IPS DF 6.9 (cell line): ENCODE results near the gene STX8.

ENCODE experiments used
- DNase-seq: peaks from one replicate; pipeline ENCODE4 v3.0.0-alpha.2; 2013; ENCODE audit warnings: low read depth, low spot score
- H3K27ac ChIP-seq: one replicate; pipeline ENCODE4 v1.5.1; 2013; ENCODE audit warnings: low read length, control low read depth
- H3K27me3 ChIP-seq: 2 replicates; pipeline ENCODE4 v1.6.1; 2013; ENCODE audit warnings: mild to moderate bottlenecking, low read length; ENCODE audit not compliant: control insufficient read depth, insufficient read depth
- H3K36me3 ChIP-seq: 2 replicates; pipeline ENCODE4 v1.6.1; 2013; ENCODE audit warnings: low read length; ENCODE audit not compliant: control insufficient read depth, insufficient read depth
- H3K4me1 ChIP-seq: 2 replicates; pipeline ENCODE4 v1.6.1; 2013; ENCODE audit warnings: low read length; ENCODE audit not compliant: control insufficient read depth, insufficient read depth
- H3K4me3 ChIP-seq: 2 replicates; pipeline ENCODE4 v1.5.1; 2013; ENCODE audit warnings: mild to moderate bottlenecking, low read length
- H3K9me3 ChIP-seq: 2 replicates; pipeline ENCODE4 v1.6.1; 2013; ENCODE audit warnings: low read length, inconsistent platforms; ENCODE audit not compliant: control insufficient read depth, insufficient read depth
- WGBS: extraction: QIAGEN DNeasy Blood & Tissue Kit; methylation state at CpG from one replicate; pipeline ENCODE4 v1.1.7; 2013; ENCODE audit warnings: mixed read lengths, missing lambda C conversion rate; ENCODE audit not compliant: insufficient read length, insufficient coverage; 5-methylcytosine and 5-hydroxymethylcytosine counted together

The STX8 gene

GRCh38 chr17:9332132-9332494, 243.5 kb downstream of the STX8 start:
- no CpG with 5 or more reads among the region's 6 CpGs for WGBS

GRCh38 chr17:9331279-9332131, 244.1 kb downstream of the STX8 start:
- WGBS = no CpG with 5 or more reads among the region's 16 CpGs
- Histone ChIP-seq H3K4me1 (peaks cover 6% of the 10 kb centered on the region; the same call in 1 of the 2 replicates), H3K9me3 (no peaks in the 10 kb centered on the region; the same call in 1 of the 2 replicates), H3K27ac (no peak overlapping the region), H3K27me3 (no peaks in the 10 kb centered on the region; the same call in 1 of the 2 replicates), H3K4me3 (no peak overlapping the region), H3K36me3 (no peaks in the 10 kb centered on the region)
- DNase-seq = no peak

More at GRCh38 chr17:9332132-9332494, 243.5 kb downstream of the STX8 start:
- Histone ChIP-seq H3K36me3 (no peaks in the 10 kb centered on the region), H3K27ac (no peak overlapping the region), H3K4me1 (peaks cover 6% of the 10 kb centered on the region; the same call in 1 of the 2 replicates), H3K4me3 (no peak overlapping the region), H3K27me3 (no peaks in the 10 kb centered on the region; the same call in 1 of the 2 replicates), H3K9me3 (no peaks in the 10 kb centered on the region; the same call in 1 of the 2 replicates)
- no peak for DNase-seq

GRCh38 chr17:9330611-9331271, 244.9 kb downstream of the STX8 start:
- Histone ChIP-seq H3K27me3 (no peaks in the 10 kb centered on the region; the same call in 1 of the 2 replicates), H3K4me1 (peaks cover 6% of the 10 kb centered on the region; the same call in 1 of the 2 replicates), H3K27ac (no peak overlapping the region), H3K4me3 (no peak overlapping the region), H3K9me3 (no peaks in the 10 kb centered on the region; the same call in 1 of the 2 replicates), H3K36me3 (no peaks in the 10 kb centered on the region)
- no CpG with 5 or more reads among the region's 21 CpGs for WGBS
- DNase-seq = no peak

GRCh38 chr17:9330141-9330540, 245.5 kb downstream of the STX8 start:
- no peaks in the 10 kb centered on the region; the same call in 1 of the 2 replicates for H3K9me3 ChIP-seq
- H3K4me3 ChIP-seq = no peak overlapping the region
- WGBS = no CpG with 5 or more reads among the region's 5 CpGs
- no peak for DNase-seq
- H3K27me3 ChIP-seq = no peaks in the 10 kb centered on the region; the same call in 1 of the 2 replicates
- H3K27ac ChIP-seq = no peak overlapping the region
- peaks cover 6% of the 10 kb centered on the region; the same call in 1 of the 2 replicates for H3K4me1 ChIP-seq
- no peaks in the 10 kb centered on the region for H3K36me3 ChIP-seq

- H3K9me3 ChIP-seq = no peaks in the 10 kb centered on the region
- peaks cover 6% of the 10 kb centered on the region; the same call in 1 of the 2 replicates for H3K4me1 ChIP-seq
- H3K27me3 ChIP-seq = no peaks in the 10 kb centered on the region; the same call in 1 of the 2 replicates
- no peaks in the 10 kb centered on the region for H3K36me3 ChIP-seq
- no CpG with 5 or more reads among the region's 9 CpGs for WGBS
- H3K27ac ChIP-seq = no peak overlapping the region
- no peak overlapping the region for H3K4me3 ChIP-seq
- no peak for DNase-seq
Measured at GRCh38 chr17:9329251-9329921, 246.2 kb downstream of the STX8 start.

GRCh38 chr17:9324864-9325263, 250.8 kb downstream of the STX8 start:
- Histone ChIP-seq H3K27me3 (no peaks in the 10 kb centered on the region; the same call in 1 of the 2 replicates), H3K36me3 (no peaks in the 10 kb centered on the region), H3K27ac (no peak overlapping the region), H3K4me1 (peaks cover 5% of the 10 kb centered on the region; the same call in 1 of the 2 replicates), H3K4me3 (no peak overlapping the region), H3K9me3 (no peaks in the 10 kb centered on the region)
- no peak for DNase-seq
- WGBS = no CpG with 5 or more reads among the region's 4 CpGs

GRCh38 chr17:9322326-9322725, 253.3 kb downstream of the STX8 start:
- DNase-seq = no peak
- no peak overlapping the region for H3K27ac ChIP-seq
- H3K27me3 ChIP-seq = no peaks in the 10 kb centered on the region
- no peaks in the 10 kb centered on the region for H3K36me3 ChIP-seq
- no CpG with 5 or more reads among the region's 2 CpGs for WGBS
- 0 out of 2 replicates have a peak, but pooled peaks cover 1% of the 10 kb centered on the region for H3K4me1 ChIP-seq
- no peaks in the 10 kb centered on the region for H3K9me3 ChIP-seq
- H3K4me3 ChIP-seq = no peak overlapping the region

GRCh38 chr17:9321890-9322289, 253.7 kb downstream of the STX8 start:
- H3K4me1 ChIP-seq = 0 out of 2 replicates have a peak, but pooled peaks cover 1% of the 10 kb centered on the region
- no peaks in the 10 kb centered on the region for H3K36me3 ChIP-seq
- H3K27ac ChIP-seq = no peak overlapping the region
- DNase-seq = no peak
- H3K4me3 ChIP-seq = no peak overlapping the region
- no CpG with 5 or more reads among the region's 5 CpGs for WGBS
- H3K27me3 ChIP-seq = no peaks in the 10 kb centered on the region
- no peaks in the 10 kb centered on the region for H3K9me3 ChIP-seq

- no peak overlapping the region for H3K27ac ChIP-seq
- no peak overlapping the region for H3K4me3 ChIP-seq
- H3K9me3 ChIP-seq = no peaks in the 10 kb centered on the region
- no peak for DNase-seq
- no peaks in the 10 kb centered on the region for H3K36me3 ChIP-seq
- no peaks in the 10 kb centered on the region for H3K4me1 ChIP-seq
- H3K27me3 ChIP-seq = no peaks in the 10 kb centered on the region
- no CpG with 5 or more reads among the region's 5 CpGs for WGBS
Measured at GRCh38 chr17:9315360-9315759, 260.3 kb downstream of the STX8 start.

- no peak overlapping the region for H3K27ac ChIP-seq
- WGBS = no CpG with 5 or more reads among the region's 4 CpGs
- no peaks in the 10 kb centered on the region for H3K4me1 ChIP-seq
- DNase-seq = no peak
- H3K36me3 ChIP-seq = no peaks in the 10 kb centered on the region
- no peaks in the 10 kb centered on the region for H3K27me3 ChIP-seq
- no peak overlapping the region for H3K4me3 ChIP-seq
- no peaks in the 10 kb centered on the region for H3K9me3 ChIP-seq
Measured at GRCh38 chr17:9313346-9313745, 262.3 kb downstream of the STX8 start.
